H9 (cell line): ENCODE results near the gene TM4SF1. TPM values are rescaled to one million over a fixed set of nuclear protein-coding genes. Genes with fewer than 3 reads are reported as not detected.

ENCODE experiments used
- DNase-seq: peaks from one replicate; pipeline ENCODE4 v3.0.0-alpha.2; 2017
- H2AFZ ChIP-seq: one replicate; pipeline ENCODE4 v1.6.1; 2013; ENCODE audit warnings: mild to moderate bottlenecking, low read length, control low read depth, moderate library complexity
- H2AK5ac ChIP-seq: 2 replicates; pipeline ENCODE4 v1.6.1; 2013; ENCODE audit warnings: low read length, control low read depth, mixed read lengths; ENCODE audit not compliant: insufficient read length
- H2BK120ac ChIP-seq: one replicate; pipeline ENCODE4 v1.6.1; 2013; ENCODE audit warnings: low read depth, mild to moderate bottlenecking, low read length, control low read depth, inconsistent platforms; ENCODE audit not compliant: poor library complexity, severe bottlenecking
- H2BK12ac ChIP-seq: 2 replicates; pipeline ENCODE4 v1.6.1; 2013; ENCODE audit warnings: low read length, control low read depth, mixed read lengths, low read depth; ENCODE audit not compliant: insufficient read length
- H2BK15ac ChIP-seq: 2 replicates; pipeline ENCODE4 v1.6.1; 2013; ENCODE audit warnings: low read depth, low read length, control low read depth
- H2BK20ac ChIP-seq: one replicate; pipeline ENCODE4 v1.6.1; 2013; ENCODE audit warnings: low read depth, mild to moderate bottlenecking, low read length, control low read depth, inconsistent platforms; ENCODE audit not compliant: poor library complexity, severe bottlenecking
- H2BK5ac ChIP-seq: 2 replicates; pipeline ENCODE4 v1.6.1; 2013; ENCODE audit warnings: low read length, control low read depth, mixed read lengths; ENCODE audit not compliant: insufficient read length
- H3K14ac ChIP-seq: 2 replicates; pipeline ENCODE4 v1.6.1; 2013; ENCODE audit warnings: low read length, control low read depth; ENCODE audit not compliant: insufficient read depth
- H3K18ac ChIP-seq: 2 replicates; pipeline ENCODE4 v1.6.1; 2013; ENCODE audit warnings: low read depth, mild to moderate bottlenecking, mixed read lengths, low read length, control low read depth; ENCODE audit not compliant: insufficient read length
- H3K23ac ChIP-seq: 2 replicates; pipeline ENCODE4 v1.6.1; 2013; ENCODE audit warnings: low read length, control low read depth, mixed read lengths, low read depth; ENCODE audit not compliant: insufficient read length
- H3K23me2 ChIP-seq: 2 replicates; pipeline ENCODE4 v1.6.1; 2013; ENCODE audit warnings: low read depth, mild to moderate bottlenecking, mixed read lengths, low read length, control low read depth; ENCODE audit not compliant: insufficient read length, poor library complexity, severe bottlenecking
- H3K27ac ChIP-seq: 2 replicates; pipeline ENCODE4 v1.5.1; 2013; ENCODE audit warnings: low read length, control low read depth, mixed read lengths, low read depth; ENCODE audit not compliant: insufficient read length
- H3K27me3 ChIP-seq: 2 replicates; pipeline ENCODE4 v1.6.1; 2013; ENCODE audit warnings: low read length, control low read depth, inconsistent platforms; ENCODE audit not compliant: insufficient read depth
- H3K4ac ChIP-seq: 2 replicates; pipeline ENCODE4 v1.6.1; 2013; ENCODE audit warnings: low read depth, mild to moderate bottlenecking, control low read depth, inconsistent platforms, low read length, moderate library complexity
- H3K4me1 ChIP-seq: 2 replicates; pipeline ENCODE4 v1.6.1; 2013; ENCODE audit warnings: low read length, control low read depth, inconsistent platforms; ENCODE audit not compliant: insufficient read depth
- H3K4me2 ChIP-seq: 2 replicates; pipeline ENCODE4 v1.6.1; 2013; ENCODE audit warnings: low read length, control low read depth, mixed read lengths; ENCODE audit not compliant: insufficient read length, insufficient read depth
- H3K56ac ChIP-seq: 2 replicates; pipeline ENCODE4 v1.6.1; 2013; ENCODE audit warnings: low read depth, mild to moderate bottlenecking, mixed read lengths, low read length, control low read depth; ENCODE audit not compliant: insufficient read length
- H3K79me1 ChIP-seq: 2 replicates; pipeline ENCODE4 v1.6.1; 2013; ENCODE audit warnings: low read depth, mild to moderate bottlenecking, moderate library complexity, low read length, control low read depth, inconsistent platforms; ENCODE audit not compliant: insufficient read depth, poor library complexity, severe bottlenecking
- H3K79me2 ChIP-seq: 2 replicates; pipeline ENCODE4 v1.6.1; 2013; ENCODE audit warnings: low read length, control low read depth, inconsistent platforms; ENCODE audit not compliant: insufficient read depth
- H3K9ac ChIP-seq: 2 replicates; pipeline ENCODE4 v1.6.1; 2013; ENCODE audit warnings: low read length, control low read depth, mixed read lengths; ENCODE audit not compliant: insufficient read length; ENCODE audit errors: extremely low read depth
- H3K9me3 ChIP-seq: one replicate; pipeline ENCODE4 v1.6.1; 2013; ENCODE audit warnings: low read depth, low read length, inconsistent platforms; ENCODE audit not compliant: control insufficient read depth
- H3T11ph ChIP-seq: one replicate; pipeline ENCODE4 v1.6.1; 2013; ENCODE audit warnings: mild to moderate bottlenecking, low read length, control low read depth, inconsistent platforms
- H4K20me1 ChIP-seq: one replicate; pipeline ENCODE4 v1.6.1; 2013; ENCODE audit not compliant: control insufficient read depth, insufficient read length, insufficient read depth
- H4K5ac ChIP-seq: 2 replicates; pipeline ENCODE4 v1.6.1; 2013; ENCODE audit warnings: low read depth, mild to moderate bottlenecking, mixed read lengths, low read length, control low read depth; ENCODE audit not compliant: insufficient read length
- H4K8ac ChIP-seq: replicated peaks from 2 replicates; pipeline ENCODE4 v1.6.1; 2013; ENCODE audit warnings: low read length, control low read depth, mixed read lengths, low read depth; ENCODE audit not compliant: insufficient read length
- H4K91ac ChIP-seq: 2 replicates; pipeline ENCODE4 v1.6.1; 2013; ENCODE audit warnings: low read depth, mild to moderate bottlenecking, moderate library complexity, mixed read lengths, low read length, control low read depth; ENCODE audit not compliant: insufficient read length
- H3K27ac Mint-ChIP-seq, 3 experiments: 2 replicates in 2 of 3; 3 replicates in 1 of 3; pipeline ENCODE4 v1.8.0; 2020 to 2021; ENCODE audit warnings: mixed read lengths in 3 of 3, mild to moderate bottlenecking in 1 of 3, moderate library complexity in 1 of 3
- H3K27me3 Mint-ChIP-seq: 2 replicates; pipeline ENCODE4 v1.8.0; 2021; ENCODE audit warnings: low read depth, mild to moderate bottlenecking, moderate library complexity, mixed read lengths
- H3K36me3 Mint-ChIP-seq, 3 experiments: 2 replicates in 2 of 3; 3 replicates in 1 of 3; pipeline ENCODE4 v1.8.0; 2020 to 2021; ENCODE audit warnings: low read depth in 3 of 3, mixed read lengths in 3 of 3; ENCODE audit not compliant: insufficient read depth in 1 of 3
- H3K4me1 Mint-ChIP-seq, 2 experiments: 2 replicates each; pipeline ENCODE4 v1.8.0; 2020; ENCODE audit warnings: mixed read lengths in 2 of 2
- H3K4me3 Mint-ChIP-seq, 2 experiments: 2 replicates in 1 of 2; 3 replicates in 1 of 2; pipeline ENCODE4 v1.8.0; 2020 to 2021; ENCODE audit warnings: mild to moderate bottlenecking in 2 of 2, mixed read lengths in 2 of 2, moderate library complexity in 1 of 2
- H3K9me3 Mint-ChIP-seq, 2 experiments: 2 replicates in 1 of 2; 3 replicates in 1 of 2; pipeline ENCODE4 v1.8.0; 2020; ENCODE audit warnings: mild to moderate bottlenecking in 2 of 2, mixed read lengths in 2 of 2, moderate library complexity in 1 of 2
- CTCF ChIP-seq: fragments of 200-600 bp; sonication (generic); conservative IDR thresholded peaks from 3 replicates; pipeline ENCODE4 v1.8.0; 2021; ENCODE audit warnings: antibody characterized with exemption, mild to moderate bottlenecking
- WGBS: extraction: QIAGEN DNeasy Blood & Tissue Kit; methylation state at CpG from one replicate; pipeline ENCODE4 v1.1.7; 2013; ENCODE audit warnings: missing lambda C conversion rate, low lambda C conversion rate, mixed read lengths; ENCODE audit not compliant: insufficient read length; ENCODE audit errors: extremely low coverage; 5-methylcytosine and 5-hydroxymethylcytosine counted together
- total RNA-seq: library from RNA; stranded (reverse); gene quantifications from 2 replicates; pipeline ENCODE4 v1.2.1, GENCODE V29; 2021

The TM4SF1 gene
- total RNA-seq, 1 experiment from 2014 or later: 1.2 TPM

GRCh38 chr3:149356044-149356592, 21.3 kb downstream of the TM4SF1 start:
- H3K27me3 ChIP-seq: no peaks in the 10 kb centered on the region
- Mint-ChIP-seq H3K36me3 (no peaks in the 10 kb centered on the region), H3K4me1 (peaks cover 4 to 7% of the 10 kb centered on the region in 2 experiments), H3K9me3 (no peaks in the 10 kb centered on the region), H3K27me3 (no peaks in the 10 kb centered on the region), H3K4me3 (no peak overlapping the region), H3K27ac (no peak overlapping the region)
- DNase-seq: no peak
- WGBS: no CpG with 5 or more reads among the region's 6 CpGs
- H3K23ac ChIP-seq: no peak overlapping the region
- H2BK5ac ChIP-seq: no peak overlapping the region
- H3K79me2 ChIP-seq: no peaks in the 10 kb centered on the region
- no peak overlapping the region for H4K91ac ChIP-seq
- no peak overlapping the region for H2AK5ac ChIP-seq
- no peak overlapping the region for H3T11ph ChIP-seq
- H3K14ac ChIP-seq: no peak overlapping the region
- H4K8ac ChIP-seq: no peak overlapping the region
- no peak overlapping the region for H2BK15ac ChIP-seq
- no peak overlapping the region for H2AFZ ChIP-seq
- H4K5ac ChIP-seq: no peak overlapping the region
- H3K4me2 ChIP-seq: no peak overlapping the region
- H4K20me1 ChIP-seq: no peaks in the 10 kb centered on the region
- H3K4ac ChIP-seq: no peak overlapping the region
- no peaks in the 10 kb centered on the region for H3K4me1 ChIP-seq
- H3K56ac ChIP-seq: no peak overlapping the region
- no peak overlapping the region for H3K9ac ChIP-seq
- H3K27ac ChIP-seq: no peak overlapping the region
- H2BK12ac ChIP-seq: no peak overlapping the region
- H3K9me3 ChIP-seq: no peaks in the 10 kb centered on the region
- H3K79me1 ChIP-seq: no peaks in the 10 kb centered on the region
- no peak overlapping the region for H2BK120ac ChIP-seq
- H3K18ac ChIP-seq: no peak overlapping the region
- no peak overlapping the region for H2BK20ac ChIP-seq
- no peak for TF ChIP-seq CTCF
- H3K23me2 ChIP-seq: no peaks in the 10 kb centered on the region
